HG03439 (cell line): ENCODE data around the gene PARVA.

Experiments
- ATAC-seq: cut with Tn5 transposase; IDR thresholded peaks from one replicate; pipeline ENCODE4 v1.9.1; 2021; ENCODE audit warnings: mild to moderate bottlenecking, moderate library complexity; ENCODE audit not compliant: unreplicated experiment

Gene PARVA

GRCh38 chr11:12375720-12376119 lies 1.7 kb upstream of the PARVA start:
- ATAC-seq, result no peak

GRCh38 chr11:12376259-12377081 lies 901 bp upstream of the PARVA start:
- no peak for ATAC-seq

- ATAC-seq, result no peak
Measured at GRCh38 chr11:12377824-12378593, 638 bp downstream of the PARVA start.

DNA sequence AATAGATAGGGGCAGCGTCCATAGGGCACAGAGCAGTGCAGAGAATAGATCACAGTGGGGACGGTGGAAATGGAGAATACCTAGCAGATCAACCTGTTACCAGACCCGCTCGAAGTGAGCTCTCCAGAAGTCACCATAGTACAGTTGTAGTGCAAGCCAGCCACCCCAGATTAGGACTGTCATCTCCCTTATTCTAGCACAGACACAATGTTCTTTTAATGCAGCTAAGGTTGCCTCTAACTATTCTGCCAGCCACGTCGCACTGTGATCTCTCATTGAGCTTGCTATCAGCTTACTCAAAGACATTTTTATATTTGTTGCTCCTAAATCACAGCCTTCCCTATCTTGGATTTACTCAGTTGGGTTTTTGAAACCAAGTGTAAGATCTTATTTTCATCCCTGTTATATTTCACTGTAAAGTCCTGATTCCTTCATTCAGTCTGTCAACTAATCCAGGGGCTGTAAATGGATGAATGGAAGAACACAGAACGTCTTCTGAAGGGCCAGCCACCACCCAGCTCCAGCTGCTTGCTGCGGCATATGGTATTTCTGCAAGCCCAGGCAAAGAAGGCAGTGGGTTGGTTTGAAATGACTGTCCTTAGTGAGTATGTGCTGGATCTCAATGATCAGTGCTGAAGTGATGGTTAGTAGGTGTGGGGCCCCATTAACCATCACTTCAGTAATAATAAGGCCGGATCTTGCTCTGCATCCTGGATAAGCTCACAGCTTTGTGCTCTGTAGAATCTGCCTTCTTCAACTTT lies 3.4 kb downstream of the PARVA start:
- ATAC-seq, result no peak

DNA sequence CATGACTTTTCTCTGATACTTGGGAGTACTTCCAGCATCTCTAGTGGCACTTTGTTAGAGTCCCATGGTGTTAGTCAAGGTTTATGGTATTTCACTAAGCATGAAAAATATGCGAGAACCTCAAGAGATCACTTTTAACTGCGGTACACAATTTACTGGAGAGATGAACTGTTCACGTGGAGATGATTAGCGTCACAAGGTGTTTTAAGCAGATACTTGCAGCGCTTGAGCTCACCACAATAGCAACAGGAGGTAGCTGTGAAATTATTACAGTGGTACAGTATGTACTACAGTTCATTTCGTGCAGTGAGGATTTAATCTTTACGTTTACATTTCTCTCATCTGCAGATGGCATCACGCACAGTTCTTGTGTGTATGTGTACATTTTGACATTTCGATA lies 4.5 kb downstream of the PARVA start:
- no peak for ATAC-seq

DNA sequence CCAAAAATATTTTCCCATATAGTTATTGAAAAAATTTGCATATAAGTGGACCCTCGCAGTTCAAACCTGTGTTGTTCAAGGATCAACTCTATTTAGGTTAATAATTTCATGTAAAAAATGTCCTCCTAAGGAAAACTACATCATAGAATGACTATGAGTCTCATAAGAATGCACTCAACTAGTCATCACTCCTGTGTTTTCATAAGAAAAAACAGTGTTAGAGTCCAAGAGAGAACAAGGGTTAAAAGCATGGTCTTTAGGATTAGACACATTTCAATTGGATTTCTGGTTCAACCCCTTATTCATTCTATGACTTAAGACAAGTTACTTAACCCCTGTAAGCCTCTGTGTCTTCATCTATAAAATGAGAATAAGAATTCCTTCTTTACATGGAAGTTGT lies 5.1 kb downstream of the PARVA start:
- no peak for ATAC-seq

DNA sequence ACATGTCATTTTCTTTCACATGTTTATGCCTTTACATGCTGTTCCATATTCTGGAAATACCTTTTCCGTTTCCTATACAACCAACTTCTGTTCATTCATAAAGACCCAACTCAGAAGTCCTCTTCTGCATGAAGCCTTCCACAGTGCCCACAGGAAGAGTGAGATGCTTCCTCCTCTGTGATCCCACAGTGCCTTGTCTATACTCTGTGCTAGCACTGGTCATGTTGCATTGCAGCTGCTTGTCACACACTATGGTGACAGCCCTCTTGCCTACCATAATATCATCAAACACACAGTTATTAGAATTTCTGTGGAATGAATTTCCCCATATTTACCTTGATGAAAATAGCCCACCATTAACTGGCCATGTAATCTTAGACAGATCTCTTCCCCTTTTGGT lies 8.9 kb downstream of the PARVA start:
- no peak for ATAC-seq

- ATAC-seq, result no peak
Measured at GRCh38 chr11:12386745-12387144, 9.4 kb downstream of the PARVA start.

- no peak for ATAC-seq
Measured at GRCh38 chr11:12388173-12388572, 10.8 kb downstream of the PARVA start.

DNA sequence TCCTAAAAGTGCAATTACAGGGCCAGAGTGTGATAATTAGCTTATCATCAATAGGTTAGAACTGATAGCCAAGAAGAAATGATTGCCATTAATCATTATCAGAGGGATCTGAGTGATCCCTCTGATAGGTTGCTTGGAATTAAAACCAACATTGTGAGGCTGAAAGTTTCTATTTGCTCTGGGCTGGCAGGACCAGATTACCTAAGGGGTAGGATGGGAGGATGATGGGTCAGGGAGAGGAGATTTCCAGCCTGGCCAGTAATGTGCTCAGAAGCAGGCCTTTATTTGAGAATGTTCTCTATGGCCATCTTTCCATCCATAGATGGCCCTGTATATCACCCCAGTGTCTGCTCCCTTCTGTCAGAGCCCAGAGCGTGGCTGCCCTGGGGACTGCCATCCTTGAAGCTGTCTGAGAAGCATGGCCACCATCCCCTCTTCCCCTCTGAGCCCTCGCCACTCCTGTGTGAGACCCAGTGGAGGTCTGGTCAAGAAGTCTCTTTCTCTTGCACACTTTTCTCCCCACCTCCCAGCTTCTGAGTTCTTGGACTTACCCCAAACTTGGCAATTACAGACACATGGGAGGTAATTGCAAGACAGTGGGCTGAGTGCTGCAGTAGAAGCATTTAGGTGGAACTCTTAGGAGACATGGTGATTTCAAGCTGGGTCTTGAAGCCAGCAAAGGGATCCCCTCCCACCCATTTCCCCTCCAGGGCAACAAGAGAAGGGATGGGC lies 11.7 kb downstream of the PARVA start:
- ATAC-seq, result no peak

- no peak for ATAC-seq
Measured at GRCh38 chr11:12389676-12390657, 12.6 kb downstream of the PARVA start.

DNA sequence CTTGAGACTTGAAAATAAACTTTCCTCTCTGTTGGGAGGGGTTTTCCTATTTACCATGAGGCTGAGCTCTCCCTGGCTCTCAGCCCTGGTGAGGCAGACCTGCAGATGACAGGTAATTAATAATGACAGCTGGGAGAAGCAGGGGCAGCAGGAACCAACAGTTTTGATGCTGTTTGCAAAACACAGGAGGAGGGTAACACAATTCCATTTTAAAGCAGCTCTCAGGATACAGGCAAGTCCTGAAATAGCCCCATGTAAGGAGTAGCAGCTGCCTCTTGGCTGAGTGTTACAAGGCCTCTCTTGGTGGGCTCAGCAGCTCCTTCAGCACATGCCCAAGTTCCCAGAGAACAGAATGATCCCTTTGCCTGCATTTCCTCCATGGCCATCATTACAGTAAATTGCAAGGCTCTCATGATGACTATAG lies 13.3 kb downstream of the PARVA start:
- ATAC-seq, result no peak

DNA sequence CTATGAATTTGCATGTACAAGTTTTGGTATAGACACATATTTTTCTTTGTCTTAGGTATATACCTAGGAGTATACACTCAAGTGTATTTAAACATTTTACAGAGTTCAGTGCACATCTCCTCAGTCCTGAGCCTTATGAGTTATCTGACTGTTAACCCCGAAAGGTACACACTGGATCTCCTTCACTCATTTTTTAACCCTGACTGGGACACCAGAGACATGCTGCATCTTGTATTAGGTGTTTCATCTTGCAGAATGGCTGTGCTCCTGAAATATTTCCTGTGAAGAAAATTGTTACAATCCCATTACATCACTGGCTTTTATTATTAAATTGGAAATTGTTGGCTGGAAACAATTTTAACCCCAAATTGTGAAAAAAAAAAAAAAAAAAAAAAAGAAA lies 15.3 kb downstream of the PARVA start:
- ATAC-seq, result no peak

DNA sequence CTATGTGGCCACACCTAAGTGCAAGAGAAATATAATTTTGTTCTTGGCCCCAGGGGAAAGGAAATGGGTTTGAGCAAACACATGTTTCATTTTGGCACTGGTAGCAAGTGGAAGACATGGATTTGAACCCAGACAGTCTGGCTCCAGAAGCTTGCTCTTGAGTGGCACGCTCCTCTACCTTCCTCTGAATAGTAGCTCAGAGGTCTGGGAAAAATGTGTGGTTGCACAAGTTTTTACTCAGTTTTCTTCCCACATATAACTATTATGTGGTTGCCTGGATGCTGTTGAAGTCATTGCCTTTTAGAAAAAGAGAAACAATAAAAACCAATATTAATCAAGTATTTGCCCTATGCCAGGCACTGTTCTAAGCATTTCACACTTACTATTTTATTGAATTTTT lies 16.3 kb downstream of the PARVA start:
- no peak for ATAC-seq

- ATAC-seq, result no peak
Measured at GRCh38 chr11:12394601-12395000, 17.2 kb downstream of the PARVA start.

DNA sequence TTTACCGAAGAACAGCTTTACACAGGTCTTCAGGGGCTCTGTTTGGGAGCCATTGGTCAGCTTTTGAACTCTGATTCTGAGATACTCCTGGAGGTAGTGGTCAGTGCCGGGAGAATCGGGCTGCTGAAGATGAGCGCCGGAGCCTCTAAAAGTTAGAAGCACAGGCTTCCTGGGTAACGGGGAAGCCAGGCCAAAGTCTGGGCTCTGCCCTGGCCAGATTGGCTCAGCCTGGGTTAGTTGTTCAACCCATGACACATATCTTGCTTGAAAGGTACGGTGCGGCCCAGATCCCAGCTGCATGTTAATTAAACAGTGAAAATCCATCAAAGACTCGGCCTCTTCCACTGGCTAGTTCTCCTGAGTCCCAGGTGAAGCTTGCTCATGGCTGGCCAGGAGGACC lies 18.0 kb downstream of the PARVA start:
- ATAC-seq, result no peak

DNA sequence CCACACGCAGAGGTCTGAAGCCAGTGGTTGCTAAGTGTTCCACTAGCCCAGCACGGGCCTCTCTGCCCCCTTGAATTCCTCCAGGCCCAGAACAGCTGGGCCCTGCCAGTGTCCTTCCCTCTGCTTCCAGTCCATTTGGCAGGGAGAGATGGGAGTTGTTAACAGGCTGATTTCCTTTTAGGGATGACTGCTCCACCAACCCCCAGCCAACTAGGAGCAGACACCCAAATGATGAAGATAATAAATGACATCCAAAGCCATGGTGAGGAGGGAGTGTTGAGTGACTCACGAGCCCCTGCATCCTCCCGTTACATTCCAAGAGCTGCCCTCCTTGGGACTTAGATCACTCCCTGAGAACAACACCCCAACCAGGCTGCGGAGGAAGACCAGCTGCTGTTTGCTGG lies 20.6 kb downstream of the PARVA start:
- no peak for ATAC-seq

DNA sequence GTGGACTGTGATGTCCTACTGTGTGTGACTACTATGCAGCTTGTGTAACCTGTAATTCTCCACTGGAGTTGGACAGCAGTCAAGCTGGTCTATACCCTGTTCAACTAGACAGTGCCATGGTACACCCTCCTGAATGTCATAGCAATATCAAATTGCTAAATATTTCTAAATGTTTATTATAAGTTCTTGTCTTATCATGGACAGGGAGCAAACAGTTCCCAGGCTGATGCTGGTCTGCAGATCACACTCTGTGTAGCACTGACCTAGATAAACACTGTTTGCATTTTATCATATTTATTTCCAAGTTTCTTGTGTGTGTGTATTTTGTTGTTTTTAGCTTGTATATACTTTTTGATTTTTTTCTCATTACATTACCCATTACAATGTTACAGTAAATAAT lies 22.0 kb downstream of the PARVA start:
- ATAC-seq, result no peak

- no peak for ATAC-seq
Measured at GRCh38 chr11:12402025-12402424, 24.7 kb downstream of the PARVA start.

GRCh38 chr11:12402691-12403120 lies 25.3 kb downstream of the PARVA start:
- no peak for ATAC-seq
